Activated naive CD8-positive, alpha-beta T cell (primary cell): ENCODE data around the gene ENO2.

Experiments used
- H3K27ac Mint-ChIP-seq: one replicate; pipeline ENCODE4 v1.8.0; 2021; ENCODE audit warnings: mixed read lengths
- H3K27me3 Mint-ChIP-seq: one replicate; pipeline ENCODE4 v1.8.0; 2021; ENCODE audit warnings: mixed read lengths
- H3K36me3 Mint-ChIP-seq: one replicate; pipeline ENCODE4 v1.8.0; 2021; ENCODE audit warnings: mixed read lengths
- H3K4me1 Mint-ChIP-seq: one replicate; pipeline ENCODE4 v1.8.0; 2021; ENCODE audit warnings: low read depth, mixed read lengths
- H3K4me3 Mint-ChIP-seq: one replicate; pipeline ENCODE4 v1.8.0; 2021; ENCODE audit warnings: mild to moderate bottlenecking, mixed read lengths
- H3K9me3 Mint-ChIP-seq: one replicate; pipeline ENCODE4 v1.8.0; 2021; ENCODE audit warnings: low read depth, mixed read lengths

ENO2 gene

DNA sequence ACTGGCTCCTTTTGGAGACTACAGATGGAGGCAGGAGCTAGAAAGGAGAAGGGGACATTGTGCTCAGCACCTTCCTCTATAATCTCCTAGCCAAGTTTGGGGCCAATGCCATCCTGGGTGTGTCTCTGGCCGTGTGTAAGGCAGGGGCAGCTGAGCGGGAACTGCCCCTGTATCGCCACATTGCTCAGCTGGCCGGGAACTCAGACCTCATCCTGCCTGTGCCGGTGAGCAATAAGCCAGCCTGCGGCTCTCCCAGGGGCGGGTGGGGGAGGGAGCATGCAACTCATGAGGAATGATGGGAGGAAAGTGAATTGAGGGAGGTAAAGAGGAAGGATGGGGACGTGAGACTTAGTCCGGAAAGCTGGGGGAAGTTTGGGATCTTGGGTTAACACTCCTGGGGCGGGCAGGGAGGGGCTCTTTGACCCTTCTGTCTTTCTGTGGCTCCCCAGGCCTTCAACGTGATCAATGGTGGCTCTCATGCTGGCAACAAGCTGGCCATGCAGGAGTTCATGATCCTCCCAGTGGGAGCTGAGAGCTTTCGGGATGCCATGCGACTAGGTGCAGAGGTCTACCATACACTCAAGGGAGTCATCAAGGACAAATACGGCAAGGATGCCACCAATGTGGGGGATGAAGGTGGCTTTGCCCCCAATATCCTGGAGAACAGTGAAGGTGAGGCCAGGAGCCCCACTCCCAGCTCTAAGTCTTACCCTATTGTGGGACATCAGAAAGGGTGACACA is 3.3 kb downstream of the ENO2 start:
- Mint-ChIP-seq H3K36me3 (peaks cover 2% of the 10 kb centered on the region), H3K4me1 (peaks cover 29% of the 10 kb centered on the region), H3K27ac (no peak overlapping the region), H3K4me3 (no peak overlapping the region), H3K27me3 (no peaks in the 10 kb centered on the region), H3K9me3 (no peaks in the 10 kb centered on the region)

DNA sequence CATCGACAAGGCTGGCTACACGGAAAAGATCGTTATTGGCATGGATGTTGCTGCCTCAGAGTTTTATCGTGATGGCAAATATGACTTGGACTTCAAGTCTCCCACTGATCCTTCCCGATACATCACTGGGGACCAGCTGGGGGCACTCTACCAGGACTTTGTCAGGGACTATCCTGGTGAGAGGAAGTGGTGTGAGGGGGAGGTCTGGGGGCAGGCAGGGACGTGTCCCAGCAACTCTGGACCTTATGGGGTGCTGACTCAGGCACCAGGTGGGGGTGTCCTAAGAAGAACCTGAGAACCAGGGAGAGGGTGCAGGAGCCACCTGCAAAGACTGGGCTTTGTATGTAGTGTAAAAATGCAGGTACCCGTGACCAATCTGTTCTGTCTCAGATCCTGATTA is 5.2 kb downstream of the ENO2 start:
- H3K27ac Mint-ChIP-seq = no peak overlapping the region
- no peaks in the 10 kb centered on the region for H3K9me3 Mint-ChIP-seq
- peaks cover 2% of the 10 kb centered on the region for H3K36me3 Mint-ChIP-seq
- H3K27me3 Mint-ChIP-seq = no peaks in the 10 kb centered on the region
- peaks cover 25% of the 10 kb centered on the region for H3K4me1 Mint-ChIP-seq
- no peak overlapping the region for H3K4me3 Mint-ChIP-seq

DNA sequence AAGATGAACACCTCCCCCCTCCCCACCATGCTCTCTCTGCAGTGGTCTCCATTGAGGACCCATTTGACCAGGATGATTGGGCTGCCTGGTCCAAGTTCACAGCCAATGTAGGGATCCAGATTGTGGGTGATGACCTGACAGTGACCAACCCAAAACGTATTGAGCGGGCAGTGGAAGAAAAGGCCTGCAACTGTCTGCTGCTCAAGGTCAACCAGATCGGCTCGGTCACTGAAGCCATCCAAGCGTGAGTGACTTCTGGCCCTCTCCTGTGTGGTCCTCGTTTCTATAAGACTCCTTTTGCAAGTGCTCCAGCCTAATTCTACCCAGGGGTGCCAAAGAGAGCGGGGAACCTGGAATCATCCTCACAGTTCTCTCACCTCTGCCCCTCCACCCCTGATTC is 7.2 kb downstream of the ENO2 start:
- Mint-ChIP-seq H3K27me3 (no peaks in the 10 kb centered on the region), H3K9me3 (no peaks in the 10 kb centered on the region), H3K27ac (peak overlapping the region; percentile 16), H3K4me3 (no peak overlapping the region), H3K36me3 (peaks cover 2% of the 10 kb centered on the region), H3K4me1 (peaks cover 18% of the 10 kb centered on the region)

DNA sequence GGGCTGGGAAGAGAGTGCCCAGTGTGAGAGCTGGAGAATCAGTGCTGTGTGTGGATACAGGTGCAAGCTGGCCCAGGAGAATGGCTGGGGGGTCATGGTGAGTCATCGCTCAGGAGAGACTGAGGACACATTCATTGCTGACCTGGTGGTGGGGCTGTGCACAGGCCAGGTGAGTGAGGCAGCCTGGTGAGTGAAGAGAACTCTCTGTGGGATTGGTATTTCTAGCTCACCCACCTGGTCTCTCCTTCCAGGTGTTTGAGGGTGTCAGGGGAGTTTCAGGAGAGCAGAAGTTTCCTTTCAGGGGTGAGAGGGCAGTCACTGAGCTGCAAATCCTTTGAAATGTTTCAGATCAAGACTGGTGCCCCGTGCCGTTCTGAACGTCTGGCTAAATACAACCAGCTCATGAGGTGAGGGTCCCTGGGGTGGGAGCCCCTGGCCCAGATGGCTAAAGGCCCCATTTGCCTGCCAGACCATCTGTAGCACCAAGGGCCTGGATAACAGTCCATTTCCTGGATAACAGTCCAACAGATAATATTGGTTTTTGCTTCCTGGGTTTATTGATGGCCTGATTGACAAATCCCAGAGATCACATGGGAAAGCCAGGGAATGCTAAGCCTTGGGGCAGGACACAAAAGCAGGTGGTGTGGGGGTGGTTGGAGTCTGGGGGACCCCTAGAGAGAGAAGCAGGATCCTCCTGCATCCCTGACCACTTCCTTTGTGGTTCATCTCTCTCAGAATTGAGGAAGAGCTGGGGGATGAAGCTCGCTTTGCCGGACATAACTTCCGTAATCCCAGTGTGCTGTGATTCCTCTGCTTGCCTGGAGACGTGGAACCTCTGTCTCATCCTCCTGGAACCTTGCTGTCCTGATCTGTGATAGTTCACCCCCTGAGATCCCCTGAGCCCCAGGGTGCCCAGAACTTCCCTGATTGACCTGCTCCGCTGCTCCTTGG is 7.9 kb downstream of the ENO2 start:
- H3K4me3 Mint-ChIP-seq = no peak overlapping the region
- H3K4me1 Mint-ChIP-seq = peaks cover 22% of the 10 kb centered on the region
- no peaks in the 10 kb centered on the region for H3K27me3 Mint-ChIP-seq
- H3K36me3 Mint-ChIP-seq = peaks cover 2% of the 10 kb centered on the region
- H3K9me3 Mint-ChIP-seq = no peaks in the 10 kb centered on the region
- no peak overlapping the region for H3K27ac Mint-ChIP-seq

DNA sequence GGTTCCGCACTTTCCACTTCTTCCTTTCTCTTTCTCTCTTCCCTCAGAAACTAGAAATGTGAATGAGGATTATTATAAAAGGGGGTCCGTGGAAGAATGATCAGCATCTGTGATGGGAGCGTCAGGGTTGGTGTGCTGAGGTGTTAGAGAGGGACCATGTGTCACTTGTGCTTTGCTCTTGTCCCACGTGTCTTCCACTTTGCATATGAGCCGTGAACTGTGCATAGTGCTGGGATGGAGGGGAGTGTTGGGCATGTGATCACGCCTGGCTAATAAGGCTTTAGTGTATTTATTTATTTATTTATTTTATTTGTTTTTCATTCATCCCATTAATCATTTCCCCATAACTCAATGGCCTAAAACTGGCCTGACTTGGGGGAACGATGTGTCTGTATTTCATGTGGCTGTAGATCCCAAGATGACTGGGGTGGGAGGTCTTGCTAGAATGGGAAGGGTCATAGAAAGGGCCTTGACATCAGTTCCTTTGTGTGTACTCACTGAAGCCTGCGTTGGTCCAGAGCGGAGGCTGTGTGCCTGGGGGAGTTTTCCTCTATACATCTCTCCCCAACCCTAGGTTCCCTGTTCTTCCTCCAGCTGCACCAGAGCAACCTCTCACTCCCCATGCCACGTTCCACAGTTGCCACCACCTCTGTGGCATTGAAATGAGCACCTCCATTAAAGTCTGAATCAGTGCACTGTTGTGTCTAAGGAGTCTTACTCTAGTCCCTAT is 8.8 kb downstream of the ENO2 start:
- Mint-ChIP-seq H3K4me3 (no peak overlapping the region), H3K27me3 (no peaks in the 10 kb centered on the region), H3K36me3 (peaks cover 2% of the 10 kb centered on the region), H3K27ac (peak overlapping the region; percentile 46), H3K4me1 (peaks cover 22% of the 10 kb centered on the region), H3K9me3 (no peaks in the 10 kb centered on the region)

DNA sequence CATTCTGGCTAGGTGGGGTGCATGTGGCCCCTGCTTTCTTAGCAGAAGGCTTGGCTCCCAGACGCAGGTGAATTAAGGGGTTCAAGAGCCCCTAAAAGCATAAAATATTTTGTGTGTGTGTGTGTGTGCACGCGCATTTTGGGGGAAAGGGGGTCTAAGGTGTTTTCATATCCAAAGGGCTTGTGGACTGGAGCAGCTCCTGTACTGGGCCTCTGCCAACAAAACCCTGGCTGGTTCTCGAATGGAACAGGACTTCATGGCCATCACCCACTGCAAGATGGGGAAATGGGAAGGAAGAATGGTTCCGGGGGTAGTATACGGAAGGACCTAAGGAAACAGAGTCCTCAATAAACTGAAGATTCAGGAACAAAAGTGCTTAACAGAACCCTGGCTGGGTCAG is 9.5 kb downstream of the ENO2 start:
- Mint-ChIP-seq H3K4me1 (peaks cover 26% of the 10 kb centered on the region), H3K27ac (peak overlapping the region; percentile 72), H3K4me3 (no peak overlapping the region), H3K9me3 (no peaks in the 10 kb centered on the region), H3K27me3 (no peaks in the 10 kb centered on the region), H3K36me3 (peaks cover 2% of the 10 kb centered on the region)

DNA sequence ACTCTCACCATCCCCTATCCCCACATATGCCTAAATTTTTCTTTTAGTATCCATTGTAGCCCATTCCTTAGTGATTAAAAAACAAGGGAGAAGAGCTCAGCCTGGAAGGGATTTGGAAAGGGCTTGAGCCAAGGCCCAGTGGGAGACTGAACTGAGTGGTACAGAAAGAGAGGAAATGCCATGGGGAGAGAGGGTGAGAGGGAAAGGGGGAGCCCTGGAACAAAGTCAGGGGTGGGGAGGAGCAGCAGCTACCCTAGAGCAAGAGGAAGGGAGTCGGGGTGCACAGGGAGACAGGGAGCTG is 10.8 kb downstream of the ENO2 start:
- Mint-ChIP-seq H3K9me3 (no peaks in the 10 kb centered on the region), H3K36me3 (no peaks in the 10 kb centered on the region), H3K27me3 (no peaks in the 10 kb centered on the region), H3K4me1 (peaks cover 39% of the 10 kb centered on the region), H3K27ac (no peak overlapping the region), H3K4me3 (no peak overlapping the region)

DNA sequence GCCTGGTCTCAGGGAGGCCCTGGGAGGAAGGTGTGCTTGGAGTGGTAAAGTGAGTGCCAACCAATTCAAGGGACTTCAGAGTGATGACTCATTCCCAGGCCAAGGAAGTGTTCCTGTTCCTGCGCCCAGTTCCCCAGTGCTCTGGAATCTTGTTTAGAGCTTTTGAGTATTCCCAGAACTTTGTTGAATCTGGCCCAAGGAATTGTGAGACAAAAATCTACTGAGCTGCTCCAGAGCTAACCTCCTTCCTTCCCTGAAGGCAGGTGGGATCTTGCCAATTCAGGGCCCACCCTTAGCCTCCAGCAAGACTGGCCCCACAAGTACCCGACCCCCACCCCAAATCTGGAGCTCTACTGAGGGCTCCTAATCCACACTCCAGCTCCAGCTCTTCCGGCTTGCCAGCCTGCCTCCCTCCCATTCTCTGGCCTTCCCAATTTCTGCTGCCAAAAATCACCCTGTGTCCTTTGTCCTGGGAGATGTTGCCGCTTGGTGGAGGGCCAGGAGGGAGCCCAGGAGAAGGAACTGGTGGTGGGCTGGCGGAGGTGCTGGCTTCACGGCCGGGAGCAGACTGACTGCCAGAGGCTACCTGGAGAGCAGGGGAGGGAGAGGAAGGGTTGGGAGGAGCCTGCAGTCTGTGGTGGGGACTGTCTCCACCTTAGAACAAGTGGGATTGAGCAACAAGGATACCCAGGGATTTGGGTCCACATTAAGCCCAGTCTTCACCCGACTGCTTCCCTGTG is 11.3 kb downstream of the ENO2 start:
- Mint-ChIP-seq H3K4me3 (no peak overlapping the region), H3K4me1 (peaks cover 42% of the 10 kb centered on the region), H3K36me3 (no peaks in the 10 kb centered on the region), H3K9me3 (no peaks in the 10 kb centered on the region), H3K27me3 (no peaks in the 10 kb centered on the region), H3K27ac (peak overlapping the region; percentile 28)

DNA sequence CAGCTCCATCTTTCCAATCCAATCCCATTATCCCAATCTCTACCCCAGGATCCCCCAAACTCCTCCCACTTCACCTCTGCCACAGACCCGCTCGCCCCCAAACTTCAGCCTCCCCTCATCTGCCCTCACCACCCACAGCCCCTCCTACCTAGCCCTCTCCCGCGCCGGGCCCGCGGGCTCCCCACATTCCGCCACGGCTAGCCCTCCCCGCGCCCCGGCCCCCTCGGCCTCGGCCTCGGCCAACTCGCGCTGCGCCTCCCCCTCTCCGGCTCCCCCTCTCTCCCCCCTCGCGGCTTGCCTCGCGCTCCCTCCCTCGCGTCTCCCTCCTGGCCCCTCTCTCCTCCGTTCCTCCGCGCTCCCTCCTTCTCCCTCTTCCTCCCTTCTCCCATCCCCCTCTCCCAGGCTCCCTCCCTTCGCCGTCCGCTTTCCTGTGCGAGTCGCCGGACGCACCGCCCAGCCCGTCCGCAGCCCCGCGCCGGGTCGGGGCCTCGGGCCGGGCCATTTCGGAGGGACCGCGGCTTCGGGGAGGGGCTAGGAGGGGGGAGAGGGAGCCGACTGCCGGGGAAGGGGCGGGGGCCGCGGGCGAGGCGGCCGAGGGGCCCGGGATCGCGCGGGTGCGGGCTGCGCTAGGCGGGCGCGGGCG is 13.1 kb downstream of the ENO2 start, which contains the start of gene ATN1:
Gene ATN1, plus strand, starts transcription at position 581 of the 643 bp plus-strand sequence. CDS start 6,043 bp downstream, outside the sequence.
- H3K27me3 Mint-ChIP-seq = no peaks in the 10 kb centered on the region
- no peaks in the 10 kb centered on the region for H3K9me3 Mint-ChIP-seq
- H3K4me3 Mint-ChIP-seq = peak within 1 kb of the TSS; percentile 92
- H3K4me1 Mint-ChIP-seq = peaks cover 53% of the 10 kb centered on the region
- no peaks in the 10 kb centered on the region for H3K36me3 Mint-ChIP-seq
- H3K27ac Mint-ChIP-seq = peak within 1 kb of the TSS; percentile 96

DNA sequence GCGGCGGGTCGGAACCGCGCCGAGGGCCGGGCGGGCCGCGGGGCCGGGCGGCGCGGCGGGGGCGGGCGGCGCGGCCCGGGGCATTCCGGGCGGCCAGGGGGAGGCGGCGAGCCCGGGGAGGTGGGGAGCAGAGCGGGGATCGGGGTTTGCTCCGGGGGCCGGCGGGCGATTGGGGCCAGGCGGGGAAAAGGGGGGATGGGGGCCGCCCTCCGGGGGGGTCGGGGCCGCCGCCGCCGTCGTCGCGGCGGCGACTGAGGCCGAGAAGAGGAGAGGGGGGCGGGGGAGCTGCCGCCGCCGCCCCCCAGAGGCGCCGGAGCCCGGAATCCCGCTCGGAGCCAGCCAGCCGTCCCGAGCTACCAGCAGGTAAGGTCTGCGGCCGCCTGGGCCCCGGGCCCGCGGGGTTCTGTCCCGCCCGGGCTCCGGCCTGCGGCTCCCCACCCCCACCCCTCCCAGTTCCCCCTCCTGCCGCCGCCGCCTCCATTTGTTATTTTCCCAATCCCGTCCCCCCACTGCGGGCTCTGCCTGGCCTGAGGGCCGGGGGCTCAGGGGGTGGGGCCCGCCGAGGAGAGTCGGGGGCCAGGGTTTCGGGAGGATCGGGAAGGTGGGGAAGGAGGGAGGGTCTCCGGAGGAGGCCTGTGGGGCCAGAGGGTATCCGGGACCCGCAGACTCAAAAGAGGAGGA is 13.8 kb downstream of the ENO2 start:
- Mint-ChIP-seq H3K27me3 (no peaks in the 10 kb centered on the region), H3K9me3 (no peaks in the 10 kb centered on the region), H3K27ac (peak overlapping the region; percentile 83), H3K36me3 (no peaks in the 10 kb centered on the region), H3K4me3 (peak overlapping the region; percentile 85), H3K4me1 (peaks cover 58% of the 10 kb centered on the region)

DNA sequence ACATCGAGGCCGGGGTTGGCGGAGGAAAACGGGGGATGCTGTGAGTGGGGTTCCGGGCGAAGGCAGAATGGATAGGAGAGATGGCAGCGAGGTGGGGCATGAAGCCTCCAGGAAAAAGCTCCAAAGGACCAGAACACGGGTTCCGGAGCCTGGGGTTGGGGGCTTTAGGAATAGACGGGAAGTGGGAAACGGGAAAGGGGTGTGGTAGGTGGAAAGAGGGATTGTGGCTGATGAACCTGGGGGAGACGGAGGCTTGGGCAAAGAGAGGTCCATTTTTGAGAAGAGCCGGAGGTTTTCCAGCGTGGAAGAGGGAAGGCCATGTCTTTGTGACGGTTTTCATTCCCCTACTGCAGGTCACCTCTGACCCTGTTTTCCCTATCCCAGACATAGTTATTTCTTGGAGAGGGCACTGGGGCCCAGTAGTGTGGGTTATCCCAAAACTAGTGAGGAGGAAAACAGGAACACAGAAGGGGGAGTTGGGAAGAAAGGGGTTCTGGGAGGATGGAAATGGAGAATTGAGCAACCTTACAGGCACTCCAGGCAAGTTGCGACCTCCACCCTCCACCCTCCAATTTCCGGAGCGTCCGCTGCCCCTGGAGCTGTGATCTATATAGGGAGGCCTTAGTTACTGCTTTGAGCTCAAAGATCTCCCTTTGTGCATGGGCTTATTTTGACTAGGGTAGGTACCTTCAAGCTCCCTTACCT is 14.5 kb downstream of the ENO2 start:
- Mint-ChIP-seq H3K4me3 (peak overlapping the region; percentile 85), H3K36me3 (peaks cover under 1% of the 10 kb centered on the region), H3K9me3 (no peaks in the 10 kb centered on the region), H3K27ac (peak overlapping the region; percentile 83), H3K27me3 (no peaks in the 10 kb centered on the region), H3K4me1 (peaks cover 63% of the 10 kb centered on the region)

DNA sequence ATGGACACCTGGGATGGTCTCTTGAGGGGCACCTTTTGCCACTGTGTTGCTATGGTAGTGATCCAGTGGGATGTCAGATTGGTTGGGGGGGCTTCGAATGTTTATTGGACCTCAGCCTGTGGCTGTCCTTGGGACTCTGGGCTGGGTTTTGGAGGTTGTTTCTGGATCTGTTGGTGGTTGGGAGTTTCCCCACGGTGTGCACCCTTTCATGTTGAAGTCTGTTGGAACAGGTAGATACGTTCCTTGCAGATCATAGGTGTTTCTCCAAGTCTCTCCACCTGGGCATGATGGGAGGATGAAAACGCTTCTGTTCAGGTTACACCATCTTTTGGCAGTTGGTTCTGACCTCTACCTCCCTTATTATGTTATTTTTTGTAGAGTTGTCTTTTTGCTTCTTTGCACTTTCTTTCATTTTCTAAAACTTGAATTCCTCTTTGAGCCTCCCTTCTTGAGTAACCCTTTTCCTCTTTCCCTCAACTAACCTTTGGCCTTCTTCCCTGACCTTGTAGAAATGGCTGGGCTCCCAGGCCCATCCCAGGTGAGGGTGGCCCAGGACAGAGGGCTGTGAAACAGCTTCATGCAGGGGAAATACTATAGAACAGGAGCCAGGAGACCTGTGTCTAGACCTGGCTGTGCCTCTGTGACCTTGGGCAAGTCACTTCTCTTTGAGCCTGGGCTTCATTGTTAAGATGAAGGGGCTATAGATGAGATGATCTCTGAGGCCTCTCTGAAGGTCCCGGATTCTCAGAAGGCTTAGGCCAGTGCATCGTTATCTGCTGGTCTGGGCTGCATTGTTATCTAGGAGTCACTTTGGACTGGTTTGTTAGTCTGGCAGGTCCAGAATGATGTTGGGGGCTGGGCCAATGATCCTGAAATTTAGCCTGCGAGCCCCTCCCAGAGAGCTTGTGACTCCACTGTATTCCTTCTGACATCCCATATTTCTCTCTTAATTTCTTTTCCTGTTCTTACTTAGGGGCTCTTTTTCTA is 15.4 kb downstream of the ENO2 start:
- peak overlapping the region; percentile 83 for H3K27ac Mint-ChIP-seq
- peak overlapping the region; percentile 85 for H3K4me3 Mint-ChIP-seq
- H3K4me1 Mint-ChIP-seq = peaks cover 63% of the 10 kb centered on the region
- H3K36me3 Mint-ChIP-seq = peaks cover 2% of the 10 kb centered on the region
- no peaks in the 10 kb centered on the region for H3K27me3 Mint-ChIP-seq
- no peaks in the 10 kb centered on the region for H3K9me3 Mint-ChIP-seq
